Natural killer cell (primary cell): Measurements from ENCODE around the gene PMEL. TPM values are rescaled to one million over a fixed set of nuclear protein-coding genes. Genes with fewer than 3 reads are reported as not detected.

Experiments used
- ATAC-seq, 3 donors: fragments of 150-1000 bp in 2 of 3; fragments of 200-7000 bp in 1 of 3; cut with Tn5 transposase; 1 replicate in 1 of 3; 2 replicates in 2 of 3; pipeline ENCODE4 v1.10.0; 2021; ENCODE audit warnings: mild to moderate bottlenecking in 2 of 3, moderate library complexity in 2 of 3
- DNase-seq, 2 donors: peaks; one replicate each; pipeline versions ENCODE4 v3.0.0 to v3.0.0-alpha.2; 2013 to 2021; ENCODE audit warnings: mixed read lengths in 1 of 2
- H3K27ac ChIP-seq: one replicate; pipeline ENCODE4 v1.5.1; 2013; ENCODE audit warnings: mild to moderate bottlenecking, low read length
- H3K27me3 ChIP-seq: one replicate; pipeline ENCODE4 v1.6.1; 2013; ENCODE audit warnings: low read length; ENCODE audit not compliant: control insufficient read depth, insufficient read depth
- H3K36me3 ChIP-seq: one replicate; pipeline ENCODE4 v1.6.1; 2013; ENCODE audit warnings: low read length; ENCODE audit not compliant: control insufficient read depth, insufficient read depth
- H3K4me1 ChIP-seq: one replicate; pipeline ENCODE4 v1.6.1; 2013; ENCODE audit warnings: low read length; ENCODE audit not compliant: control insufficient read depth, insufficient read depth
- H3K4me3 ChIP-seq: one replicate; pipeline ENCODE4 v1.5.1; 2013; ENCODE audit warnings: low read length
- H3K9me3 ChIP-seq: one replicate; pipeline ENCODE4 v1.6.1; 2013; ENCODE audit warnings: low read length; ENCODE audit not compliant: control insufficient read depth, insufficient read depth
- H3K27ac Mint-ChIP-seq, 2 donors: one replicate each; pipeline ENCODE4 v1.8.0; 2022; ENCODE audit warnings: mild to moderate bottlenecking in 2 of 2, mixed read lengths in 2 of 2, moderate library complexity in 1 of 2
- H3K27me3 Mint-ChIP-seq, 2 donors: one replicate each; pipeline ENCODE4 v1.8.0; 2022; ENCODE audit warnings: low read depth in 2 of 2, mixed read lengths in 2 of 2
- H3K36me3 Mint-ChIP-seq: one replicate; pipeline ENCODE4 v1.8.0; 2022; ENCODE audit warnings: mixed read lengths
- H3K4me1 Mint-ChIP-seq, 2 donors: one replicate each; pipeline ENCODE4 v1.8.0; 2022; ENCODE audit warnings: mixed read lengths in 2 of 2
- H3K4me3 Mint-ChIP-seq: one replicate; pipeline ENCODE4 v1.8.0; 2022; ENCODE audit warnings: mild to moderate bottlenecking, moderate library complexity, mixed read lengths
- H3K9me3 Mint-ChIP-seq, 2 donors: one replicate each; pipeline ENCODE4 v1.8.0; 2022; ENCODE audit warnings: mixed read lengths in 2 of 2
- CTCF ChIP-seq: fragments of 200-600 bp; IDR thresholded peaks from one replicate; pipeline ENCODE4 v1.8.0; 2022; ENCODE audit warnings: antibody characterized with exemption
- WGBS: methylation state at CpG from one replicate; pipeline ENCODE4 v1.1.7; 2013; ENCODE audit warnings: missing lambda C conversion rate; ENCODE audit not compliant: insufficient coverage; 5-methylcytosine and 5-hydroxymethylcytosine counted together
- intact Hi-C: fragments of 100-400 bp; cut with micrococcal nuclease; formaldehyde crosslinking; loops from one replicate; pipeline ENCODE4 v1.14.2; 2022
- total RNA-seq, 4 donors: library from RNA; stranded (reverse); fragments of 120-200 nt in 1 of 4; gene quantifications; one replicate each; pipeline versions ENCODE4 v1.2.3 to v1.2.4, GENCODE V29; 2013 to 2022

The PMEL gene
- total RNA-seq, 3 donors from 2014 or later (not counting 1 experiment from before 2014, with no cell fraction given) = 0.35 TPM; not detected in 2

DNA sequence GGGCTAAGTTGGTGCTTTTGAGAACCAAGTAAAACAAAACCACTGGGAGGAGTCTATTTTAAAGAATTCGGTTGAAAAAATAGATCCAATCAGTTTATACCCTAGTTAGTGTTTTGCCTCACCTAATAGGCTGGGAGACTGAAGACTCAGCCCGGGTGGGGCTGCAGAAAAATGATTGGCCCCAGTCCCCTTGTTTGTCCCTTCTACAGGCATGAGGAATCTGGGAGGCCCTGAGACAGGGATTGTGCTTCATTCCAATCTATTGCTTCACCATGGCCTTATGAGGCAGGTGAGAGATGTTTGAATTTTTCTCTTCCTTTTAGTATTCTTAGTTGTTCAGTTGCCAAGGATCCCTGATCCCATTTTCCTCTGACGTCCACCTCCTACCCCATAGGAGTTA is 6.2 kb upstream of the PMEL start:
- no peaks in the 10 kb centered on the region for H3K9me3 Mint-ChIP-seq
- 81% methylated on average over 2 of the region's 3 CpGs for WGBS
- H3K4me1 Mint-ChIP-seq = peaks cover 22 to 24% of the 10 kb centered on the region in 2 donors
- H3K4me1 ChIP-seq = peaks cover 21% of the 10 kb centered on the region
- intact Hi-C loops = loop anchor here (2.0 to 5.0 kb wide), 2 partner anchors 45 to 250 kb away; partner anchors contain the start of genes NABP2, PYM1 and RNF41
- H3K27me3 Mint-ChIP-seq = no peaks in the 10 kb centered on the region
- H3K9me3 ChIP-seq = no peaks in the 10 kb centered on the region
- no peak overlapping the region for H3K4me3 ChIP-seq
- H3K36me3 ChIP-seq = no peaks in the 10 kb centered on the region
- no peak overlapping the region for H3K27ac ChIP-seq
- ATAC-seq (no peak), DNase-seq (no peak)
- no peak for TF ChIP-seq CTCF
- H3K27ac Mint-ChIP-seq = no peak overlapping the region
- no peak overlapping the region for H3K4me3 Mint-ChIP-seq
- no peaks in the 10 kb centered on the region for H3K36me3 Mint-ChIP-seq
- no peaks in the 10 kb centered on the region for H3K27me3 ChIP-seq

- Mint-ChIP-seq H3K4me3 (no peak overlapping the region), H3K27ac (no peak overlapping the region), H3K36me3 (no peaks in the 10 kb centered on the region), H3K4me1 (peaks cover 21 to 30% of the 10 kb centered on the region in 2 donors), H3K27me3 (no peaks in the 10 kb centered on the region), H3K9me3 (no peaks in the 10 kb centered on the region)
- peaks cover 32% of the 10 kb centered on the region for H3K4me1 ChIP-seq
- H3K9me3 ChIP-seq = no peaks in the 10 kb centered on the region
- TF ChIP-seq CTCF = no peak
- H3K4me3 ChIP-seq = no peak overlapping the region
- DNase-seq (no peak), ATAC-seq (no peak)
- no peaks in the 10 kb centered on the region for H3K27me3 ChIP-seq
- intact Hi-C loops = loop anchor here (5.0 kb wide), 1 partner anchor 252 kb away; the partner anchor contains the start of genes NABP2 and RNF41
- no peak overlapping the region for H3K27ac ChIP-seq
- WGBS = 96% methylated on average over 7 of the region's 7 CpGs
- no peaks in the 10 kb centered on the region for H3K36me3 ChIP-seq
Measured at GRCh38 chr12:55970775-55971174, 4.9 kb upstream of the PMEL start.

DNA sequence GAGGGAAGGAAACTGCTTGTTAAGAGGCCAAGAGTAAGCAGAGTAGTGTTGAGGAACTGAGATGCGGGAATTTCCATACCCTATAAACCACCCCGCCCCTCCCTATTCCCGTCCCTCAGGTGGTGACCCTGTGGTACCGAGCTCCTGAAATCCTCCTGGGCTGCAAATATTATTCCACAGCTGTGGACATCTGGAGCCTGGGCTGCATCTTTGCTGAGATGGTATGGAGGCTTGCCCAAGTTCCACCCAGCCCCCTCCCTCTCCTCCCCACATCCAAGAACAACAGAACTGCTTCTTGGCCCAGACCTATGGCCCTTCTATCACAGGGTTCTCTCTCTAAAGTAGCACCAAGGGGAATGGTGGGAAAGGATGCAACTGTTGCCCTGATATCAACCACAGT is 3.5 kb upstream of the PMEL start:
- 98% methylated on average over 4 of the region's 4 CpGs for WGBS
- Histone ChIP-seq H3K4me3 (no peak overlapping the region), H3K9me3 (no peaks in the 10 kb centered on the region), H3K27me3 (no peaks in the 10 kb centered on the region), H3K4me1 (peaks cover 29% of the 10 kb centered on the region), H3K36me3 (no peaks in the 10 kb centered on the region), H3K27ac (no peak overlapping the region)
- DNase-seq (no peak), ATAC-seq (no peak)
- H3K4me1 Mint-ChIP-seq = peaks cover 26 to 31% of the 10 kb centered on the region in 2 donors
- intact Hi-C loops = no loop called here
- no peak for TF ChIP-seq CTCF
- no peak overlapping the region for H3K27ac Mint-ChIP-seq
- H3K27me3 Mint-ChIP-seq = no peaks in the 10 kb centered on the region
- no peaks in the 10 kb centered on the region for H3K36me3 Mint-ChIP-seq
- H3K4me3 Mint-ChIP-seq = no peak overlapping the region
- H3K9me3 Mint-ChIP-seq = no peaks in the 10 kb centered on the region
